GM21737 (cell line): Measurements from ENCODE around the gene THAP4.

Experiments
- ATAC-seq: cut with Tn5 transposase; IDR thresholded peaks from one replicate; pipeline ENCODE4 v1.9.1; 2021; ENCODE audit warnings: mild to moderate bottlenecking, moderate library complexity; ENCODE audit not compliant: unreplicated experiment

THAP4 gene

GRCh38 chr2:241640165-241640795 is 3.3 kb upstream of the THAP4 start:
- no peak for ATAC-seq

- ATAC-seq = no peak
Observed at GRCh38 chr2:241639385-241639784, 2.4 kb upstream of the THAP4 start.

DNA sequence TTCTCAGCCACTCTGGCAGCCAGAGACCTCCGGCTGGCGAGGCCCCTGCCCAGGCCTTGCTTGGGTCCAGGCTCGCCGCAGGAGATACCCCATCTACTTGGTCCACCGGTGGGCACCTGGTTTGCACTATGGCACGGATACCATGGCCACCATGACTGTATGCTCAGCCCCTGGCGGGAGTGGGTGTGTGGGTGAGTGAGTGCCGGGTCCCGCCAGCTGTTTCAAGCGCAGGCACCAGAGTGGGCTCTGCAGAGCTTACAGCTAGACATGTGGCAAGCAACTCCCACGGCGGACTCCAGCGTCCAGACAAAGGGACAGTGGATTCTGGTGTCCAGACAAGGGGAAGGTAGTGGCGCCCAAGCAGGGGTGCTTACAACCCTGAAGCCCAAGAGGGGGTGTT is 2.0 kb upstream of the THAP4 start:
- ATAC-seq = no peak

- peak; percentile 22 for ATAC-seq
Observed at GRCh38 chr2:241637795-241638660, 1.1 kb upstream of the THAP4 start.

DNA sequence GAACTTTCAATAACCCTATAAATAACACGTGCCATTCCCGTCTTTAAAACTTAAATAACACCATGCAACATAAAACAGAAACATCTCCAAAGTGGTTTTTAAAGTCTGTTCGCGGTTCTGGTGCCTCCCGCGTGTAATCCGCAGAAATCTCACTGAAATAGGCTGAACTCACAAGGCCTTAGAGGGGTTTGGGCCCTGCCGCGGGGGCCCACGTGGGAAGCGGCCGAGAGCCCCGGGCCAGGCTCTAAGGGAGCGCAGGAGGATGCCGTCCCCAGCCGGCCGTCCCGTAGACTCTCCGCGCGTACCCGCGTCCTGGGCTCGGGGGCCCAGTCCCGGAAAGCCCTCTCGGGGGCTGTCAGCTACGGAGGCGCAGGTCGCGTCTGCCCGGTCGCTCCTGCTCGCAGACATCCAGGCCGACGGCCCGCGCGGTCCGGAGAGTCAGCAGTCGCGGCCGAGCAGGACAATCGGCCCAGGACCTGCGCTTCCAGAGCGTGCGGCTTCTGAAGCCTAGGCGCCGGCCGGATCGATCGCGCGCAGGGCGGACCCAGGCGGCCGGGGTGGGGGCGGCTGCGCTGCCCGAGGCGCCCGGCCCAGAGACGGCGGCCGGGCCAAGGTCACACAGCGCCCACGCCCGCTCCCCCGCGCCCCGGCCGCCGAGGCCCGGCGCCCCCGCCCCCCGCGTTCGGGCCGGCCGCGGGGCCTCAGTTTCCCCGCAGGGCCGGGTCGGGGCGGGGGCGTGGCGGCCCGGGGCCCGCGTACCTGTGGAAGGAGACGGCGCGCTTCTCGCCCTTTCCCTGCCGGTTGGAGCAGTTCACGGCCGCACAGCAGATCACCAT is 558 bp downstream of the THAP4 start:
- peak; percentile 23 for ATAC-seq

- no peak for ATAC-seq
Observed at GRCh38 chr2:241635756-241636155, 1.2 kb downstream of the THAP4 start.

DNA sequence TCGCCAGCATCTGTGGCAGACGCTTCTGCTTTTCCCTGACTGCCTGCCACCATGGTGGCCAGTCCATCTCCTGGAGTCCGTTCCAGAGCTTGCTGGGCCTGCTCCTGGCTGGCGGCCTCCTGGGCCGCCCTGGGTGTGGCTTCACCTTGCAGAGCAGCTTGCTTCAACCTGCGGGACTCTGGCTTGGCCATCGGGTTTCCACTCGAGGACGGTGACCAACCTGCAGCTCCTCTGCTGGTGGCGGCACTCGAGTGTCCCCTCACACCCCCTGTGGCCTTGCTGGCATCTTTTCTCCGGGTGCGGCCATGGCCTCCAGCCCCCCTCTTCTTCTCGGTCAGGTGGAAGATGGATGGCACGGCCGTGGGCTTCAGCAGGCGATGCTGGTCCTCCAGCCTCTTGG is 3.4 kb downstream of the THAP4 start:
- no peak for ATAC-seq

- ATAC-seq = no peak
Observed at GRCh38 chr2:241632478-241633325, 4.3 kb downstream of the THAP4 start.

DNA sequence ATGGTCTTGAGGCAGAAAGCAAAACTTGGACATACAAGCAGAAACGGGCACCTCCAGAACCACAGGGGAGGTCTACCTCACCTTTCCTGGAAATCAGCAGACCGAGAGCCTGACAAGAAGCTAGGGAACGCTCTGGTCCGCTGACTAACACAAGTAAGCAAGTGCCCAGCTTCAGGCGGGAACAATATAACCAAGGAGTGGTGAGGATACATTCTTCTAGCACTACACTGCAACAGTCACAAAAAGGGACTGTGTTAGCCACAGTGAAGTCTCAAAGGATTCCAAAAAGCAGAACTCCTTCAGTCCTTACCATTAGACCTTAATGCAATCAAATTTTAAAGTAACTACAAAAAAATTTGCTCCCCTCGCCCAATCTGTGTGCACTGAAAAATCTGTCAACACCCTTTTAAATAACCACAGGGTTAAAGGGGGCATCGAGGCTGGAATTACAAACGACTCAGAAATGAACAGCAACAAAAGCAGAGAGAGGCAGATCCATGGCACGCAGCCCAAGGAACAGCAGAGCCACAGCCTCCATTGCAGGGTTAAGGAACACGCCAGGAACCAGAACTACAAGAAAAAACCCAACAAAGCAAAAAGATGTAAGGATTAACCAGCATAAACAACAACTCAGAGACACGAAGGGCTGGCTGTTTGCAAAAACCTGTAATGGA is 7.1 kb downstream of the THAP4 start:
- ATAC-seq = no peak

DNA sequence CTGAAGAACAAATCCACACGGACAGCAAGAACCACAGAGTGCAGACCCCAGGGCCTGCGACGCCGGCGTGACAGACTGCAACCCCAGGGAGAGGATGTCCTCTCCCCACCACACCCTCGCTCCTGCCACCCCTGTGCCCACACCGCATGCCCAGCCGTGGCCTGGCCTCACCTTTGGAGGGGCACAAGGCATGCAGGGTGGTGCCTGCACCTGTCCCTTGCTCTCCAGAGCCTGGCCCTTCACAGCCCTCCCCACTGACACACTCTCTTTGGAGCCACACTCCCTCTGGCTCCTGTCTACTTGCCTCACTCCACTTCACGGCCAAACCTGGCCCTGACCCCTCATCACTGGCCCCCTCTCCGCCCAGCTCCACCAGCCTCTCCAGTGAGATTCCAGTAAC is 9.3 kb downstream of the THAP4 start:
- no peak for ATAC-seq

- no peak for ATAC-seq
Observed at GRCh38 chr2:241620419-241620769, 16.6 kb downstream of the THAP4 start.

- ATAC-seq = no peak
Observed at GRCh38 chr2:241619597-241620418, 17.1 kb downstream of the THAP4 start.

GRCh38 chr2:241618829-241619228 is 18.1 kb downstream of the THAP4 start:
- ATAC-seq = no peak

- ATAC-seq = no peak
Observed at GRCh38 chr2:241618296-241618805, 18.6 kb downstream of the THAP4 start.

GRCh38 chr2:241617431-241618154 is 19.4 kb downstream of the THAP4 start:
- peak; percentile 49 for ATAC-seq

- ATAC-seq = no peak
Observed at GRCh38 chr2:241616168-241617125, 20.5 kb downstream of the THAP4 start.

GRCh38 chr2:241615522-241616052 is 21.4 kb downstream of the THAP4 start:
- no peak for ATAC-seq
